SU-DHL-6 (cell line): ENCODE data around the gene PTTG1.

Experiments used
- EZH2phosphoT487 ChIP-seq: fragments of 200-600 bp; sonication (generic), shearing (Covaris generic); conservative IDR thresholded peaks from 2 replicates; pipeline ENCODE4 v1.6.1; 2018; ENCODE audit warnings: mild to moderate bottlenecking, antibody characterized with exemption, low read length, moderate library complexity, mixed read lengths
- TF ChIP-seq, protein P1 (sequence below): fragments of 200-600 bp; sonication (generic); IDR thresholded peaks from one replicate; pipeline ENCODE4 v1.5.1; 2017; ENCODE audit warnings: antibody characterized with exemption, mild to moderate bottlenecking, low read length, moderate library complexity; ENCODE audit not compliant: insufficient read depth, poor library complexity, severe bottlenecking

DNA sequence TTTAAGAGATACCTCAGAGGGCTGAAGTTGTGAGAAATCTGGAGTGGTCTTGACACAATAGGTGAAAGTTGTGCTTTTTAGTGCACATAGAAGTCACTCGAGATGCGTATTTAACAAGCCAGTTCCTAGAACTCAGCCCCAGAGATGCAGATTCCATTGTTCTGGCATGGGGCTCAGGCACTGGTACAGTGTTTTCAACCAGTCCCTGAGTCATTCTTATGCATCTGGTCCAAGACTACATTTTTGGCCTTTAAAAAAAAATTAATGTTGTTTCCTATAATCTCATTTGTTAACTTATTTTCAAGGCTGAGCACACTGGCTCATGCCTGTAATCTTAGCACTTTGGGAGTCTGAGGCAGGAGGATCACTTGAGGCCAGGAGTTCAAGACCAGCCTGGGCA, 29.6 kb downstream of the PTTG1 start:
- TF ChIP-seq, protein P1, sequence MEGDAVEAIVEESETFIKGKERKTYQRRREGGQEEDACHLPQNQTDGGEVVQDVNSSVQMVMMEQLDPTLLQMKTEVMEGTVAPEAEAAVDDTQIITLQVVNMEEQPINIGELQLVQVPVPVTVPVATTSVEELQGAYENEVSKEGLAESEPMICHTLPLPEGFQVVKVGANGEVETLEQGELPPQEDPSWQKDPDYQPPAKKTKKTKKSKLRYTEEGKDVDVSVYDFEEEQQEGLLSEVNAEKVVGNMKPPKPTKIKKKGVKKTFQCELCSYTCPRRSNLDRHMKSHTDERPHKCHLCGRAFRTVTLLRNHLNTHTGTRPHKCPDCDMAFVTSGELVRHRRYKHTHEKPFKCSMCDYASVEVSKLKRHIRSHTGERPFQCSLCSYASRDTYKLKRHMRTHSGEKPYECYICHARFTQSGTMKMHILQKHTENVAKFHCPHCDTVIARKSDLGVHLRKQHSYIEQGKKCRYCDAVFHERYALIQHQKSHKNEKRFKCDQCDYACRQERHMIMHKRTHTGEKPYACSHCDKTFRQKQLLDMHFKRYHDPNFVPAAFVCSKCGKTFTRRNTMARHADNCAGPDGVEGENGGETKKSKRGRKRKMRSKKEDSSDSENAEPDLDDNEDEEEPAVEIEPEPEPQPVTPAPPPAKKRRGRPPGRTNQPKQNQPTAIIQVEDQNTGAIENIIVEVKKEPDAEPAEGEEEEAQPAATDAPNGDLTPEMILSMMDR = no peak
- TF ChIP-seq EZH2phosphoT487 = no peak
